ENCODE results near the gene SLC22A12. TPM values are rescaled to one million over a fixed set of nuclear protein-coding genes. Genes with fewer than 3 reads are reported as not detected.

The SLC22A12 gene
- total RNA-seq, 6 experiments from 2014 or later, result 0.22 to 0.80 (median 0.74) TPM; not detected in 3

DNA sequence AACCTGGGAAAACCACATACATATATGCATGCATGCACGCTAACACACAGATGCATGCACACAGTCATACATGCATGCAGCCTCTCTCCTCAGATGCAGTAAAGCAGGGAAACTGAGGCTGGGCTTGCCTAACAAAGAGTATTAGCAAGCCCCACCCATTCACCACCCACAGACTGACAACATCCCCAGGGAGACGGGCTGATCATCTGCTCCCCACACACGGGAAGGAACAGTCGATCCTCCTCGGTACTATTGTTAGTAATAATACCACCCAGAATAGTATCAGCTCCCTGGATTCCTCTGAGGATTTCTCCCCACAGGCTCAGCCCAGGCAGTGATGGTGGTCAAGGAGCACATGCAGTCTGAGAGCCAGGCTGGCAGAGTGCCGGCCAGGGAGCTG is 41.2 kb downstream of the SLC22A12 start:
- WGBS (ENCODE audit: insufficient coverage, low coverage, low lambda C conversion rate, missing lambda C conversion rate), result no CpG with 5 or more reads among the region's 6 CpGs
- Histone ChIP-seq H3K27ac (no peak overlapping the region), H3K4me1 (no peaks in the 10 kb centered on the region), H3K36me3 (no peaks in the 10 kb centered on the region), H3K27me3 (no peaks in the 10 kb centered on the region), H3K9me3 (no peaks in the 10 kb centered on the region), H3K4me3 (no peak overlapping the region)
- DNase-seq, result no peak
- TF ChIP-seq, protein P1, sequence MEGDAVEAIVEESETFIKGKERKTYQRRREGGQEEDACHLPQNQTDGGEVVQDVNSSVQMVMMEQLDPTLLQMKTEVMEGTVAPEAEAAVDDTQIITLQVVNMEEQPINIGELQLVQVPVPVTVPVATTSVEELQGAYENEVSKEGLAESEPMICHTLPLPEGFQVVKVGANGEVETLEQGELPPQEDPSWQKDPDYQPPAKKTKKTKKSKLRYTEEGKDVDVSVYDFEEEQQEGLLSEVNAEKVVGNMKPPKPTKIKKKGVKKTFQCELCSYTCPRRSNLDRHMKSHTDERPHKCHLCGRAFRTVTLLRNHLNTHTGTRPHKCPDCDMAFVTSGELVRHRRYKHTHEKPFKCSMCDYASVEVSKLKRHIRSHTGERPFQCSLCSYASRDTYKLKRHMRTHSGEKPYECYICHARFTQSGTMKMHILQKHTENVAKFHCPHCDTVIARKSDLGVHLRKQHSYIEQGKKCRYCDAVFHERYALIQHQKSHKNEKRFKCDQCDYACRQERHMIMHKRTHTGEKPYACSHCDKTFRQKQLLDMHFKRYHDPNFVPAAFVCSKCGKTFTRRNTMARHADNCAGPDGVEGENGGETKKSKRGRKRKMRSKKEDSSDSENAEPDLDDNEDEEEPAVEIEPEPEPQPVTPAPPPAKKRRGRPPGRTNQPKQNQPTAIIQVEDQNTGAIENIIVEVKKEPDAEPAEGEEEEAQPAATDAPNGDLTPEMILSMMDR (IDR thresholded peaks at IDR 0.05), result no peak
- TF ChIP-seq POLR2A (IDR thresholded peaks at IDR 0.05), result no peak
- ATAC-seq, result no peak
- intact Hi-C loops (cut with DNase I), result no loop called here

DNA sequence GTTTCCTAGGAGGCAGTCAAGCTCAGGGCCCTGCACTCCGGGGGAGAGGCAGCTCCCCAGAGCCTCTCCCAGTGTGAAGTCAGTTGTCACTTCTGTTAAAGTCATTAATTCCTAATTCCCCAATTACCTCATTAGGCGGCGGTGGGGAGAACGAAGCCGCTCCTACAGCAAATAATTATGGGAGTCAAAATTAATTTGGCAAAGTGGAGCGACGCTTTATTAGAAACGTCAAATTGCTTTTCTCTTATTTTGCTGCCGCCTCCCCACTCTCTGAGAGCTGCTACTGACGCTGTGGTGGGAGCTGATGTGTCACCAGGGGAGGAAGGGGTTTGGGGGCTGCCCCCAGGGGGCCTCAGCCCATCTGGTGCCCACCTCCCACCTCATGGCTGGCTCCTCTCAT is 41.6 kb downstream of the SLC22A12 start:
- ATAC-seq (no peak), DNase-seq (no peak)
- Histone ChIP-seq H3K4me3 (no peak overlapping the region), H3K9me3 (no peaks in the 10 kb centered on the region), H3K27me3 (no peaks in the 10 kb centered on the region), H3K27ac (no peak overlapping the region), H3K4me1 (no peaks in the 10 kb centered on the region), H3K36me3 (no peaks in the 10 kb centered on the region)
- TF ChIP-seq, protein P1 (IDR thresholded peaks at IDR 0.05), result no peak
- no peak for TF ChIP-seq POLR2A (IDR thresholded peaks at IDR 0.05)
- WGBS (ENCODE audit: insufficient coverage, low coverage, low lambda C conversion rate, missing lambda C conversion rate), result 86% methylated on average over 9 of the region's 10 CpGs
- intact Hi-C loops (cut with DNase I), result no loop called here

DNA sequence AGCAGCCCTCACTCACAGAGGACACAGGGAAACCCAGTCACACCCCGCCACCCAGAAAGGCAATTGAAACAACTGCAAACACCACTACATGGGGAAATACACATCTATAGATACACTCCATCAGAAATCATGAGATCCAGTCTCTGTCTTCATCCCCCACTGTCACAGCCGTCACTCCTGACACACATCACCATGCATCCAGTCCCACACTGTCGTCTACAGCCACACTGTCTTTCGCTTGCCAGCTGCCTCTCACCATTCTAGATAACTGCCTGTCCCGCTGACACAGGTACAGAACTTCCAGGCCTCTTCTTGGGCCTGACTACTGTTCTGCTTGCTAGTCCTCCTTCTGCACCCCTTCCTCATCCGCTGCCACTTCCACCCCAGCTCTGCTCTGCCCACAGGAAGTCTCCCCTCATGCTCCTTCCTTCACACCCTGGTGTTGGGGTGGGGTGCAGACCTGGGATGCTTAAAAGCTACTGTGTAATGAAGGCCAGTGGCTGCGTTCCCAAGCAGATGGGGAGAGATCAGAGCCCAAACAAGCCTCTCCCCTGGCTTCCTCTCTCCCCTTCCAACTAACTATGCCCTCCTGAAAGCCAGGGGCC is 42.6 kb downstream of the SLC22A12 start:
- DNase-seq (no peak), ATAC-seq (no peak)
- Histone ChIP-seq H3K4me3 (no peak overlapping the region), H3K9me3 (no peaks in the 10 kb centered on the region), H3K4me1 (no peaks in the 10 kb centered on the region), H3K36me3 (no peaks in the 10 kb centered on the region), H3K27ac (no peak overlapping the region), H3K27me3 (no peaks in the 10 kb centered on the region)
- TF ChIP-seq, protein P1 (IDR thresholded peaks at IDR 0.05), result no peak
- no peak for TF ChIP-seq POLR2A (IDR thresholded peaks at IDR 0.05)
- WGBS (ENCODE audit: insufficient coverage, low coverage, low lambda C conversion rate, missing lambda C conversion rate), result 58% methylated on average over 5 of the region's 7 CpGs
- intact Hi-C loops (cut with DNase I), result no loop called here

DNA sequence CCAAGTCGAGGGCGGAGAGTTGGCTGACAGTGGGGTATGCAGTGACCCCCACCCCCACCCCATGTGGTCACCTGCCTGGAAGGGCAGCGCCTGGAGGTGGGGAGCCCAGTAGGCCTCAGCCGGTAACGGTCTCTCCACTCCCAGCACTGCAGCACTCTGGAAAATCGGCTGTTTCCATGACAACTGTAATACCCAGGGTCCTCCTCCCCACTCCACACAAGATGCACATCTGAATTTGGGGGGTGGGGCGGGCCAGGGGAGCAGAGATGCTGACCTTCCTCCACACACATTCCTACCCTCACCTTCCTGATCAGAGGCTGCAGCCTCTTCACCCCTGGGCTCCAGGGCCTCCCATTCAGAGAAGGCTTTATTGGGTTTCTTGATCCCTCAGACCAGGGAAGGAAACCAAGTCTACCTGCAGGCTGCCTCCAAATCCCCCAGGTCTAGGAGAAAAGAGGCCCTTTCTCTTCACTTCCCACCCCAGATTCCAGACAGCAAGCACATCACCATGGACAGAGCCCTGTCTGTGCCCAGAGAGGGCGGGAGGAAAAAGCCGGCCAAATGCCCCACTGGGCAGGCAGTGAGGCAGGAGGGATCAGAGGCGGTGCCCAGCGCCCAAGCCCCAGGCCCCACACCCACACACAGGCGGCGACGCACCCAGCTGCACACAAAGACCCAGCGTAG is 46.5 kb downstream of the SLC22A12 start:
- WGBS (ENCODE audit: insufficient coverage, low coverage, low lambda C conversion rate, missing lambda C conversion rate), result no CpG with 5 or more reads among the region's 15 CpGs
- ATAC-seq (no peak), DNase-seq (no peak)
- Histone ChIP-seq H3K36me3 (no peaks in the 10 kb centered on the region), H3K27me3 (no peaks in the 10 kb centered on the region), H3K27ac (no peak overlapping the region), H3K4me1 (no peaks in the 10 kb centered on the region), H3K9me3 (no peaks in the 10 kb centered on the region), H3K4me3 (no peak overlapping the region)
- no peak for TF ChIP-seq POLR2A (IDR thresholded peaks at IDR 0.05)
- TF ChIP-seq, protein P1 (IDR thresholded peaks at IDR 0.05), result no peak
- intact Hi-C loops (cut with DNase I), result no loop called here

Data from right lobe of liver (tissue), 6 donors.